ENCODE results near the gene RAPGEF2.

- TF ChIP-seq, protein P1, sequence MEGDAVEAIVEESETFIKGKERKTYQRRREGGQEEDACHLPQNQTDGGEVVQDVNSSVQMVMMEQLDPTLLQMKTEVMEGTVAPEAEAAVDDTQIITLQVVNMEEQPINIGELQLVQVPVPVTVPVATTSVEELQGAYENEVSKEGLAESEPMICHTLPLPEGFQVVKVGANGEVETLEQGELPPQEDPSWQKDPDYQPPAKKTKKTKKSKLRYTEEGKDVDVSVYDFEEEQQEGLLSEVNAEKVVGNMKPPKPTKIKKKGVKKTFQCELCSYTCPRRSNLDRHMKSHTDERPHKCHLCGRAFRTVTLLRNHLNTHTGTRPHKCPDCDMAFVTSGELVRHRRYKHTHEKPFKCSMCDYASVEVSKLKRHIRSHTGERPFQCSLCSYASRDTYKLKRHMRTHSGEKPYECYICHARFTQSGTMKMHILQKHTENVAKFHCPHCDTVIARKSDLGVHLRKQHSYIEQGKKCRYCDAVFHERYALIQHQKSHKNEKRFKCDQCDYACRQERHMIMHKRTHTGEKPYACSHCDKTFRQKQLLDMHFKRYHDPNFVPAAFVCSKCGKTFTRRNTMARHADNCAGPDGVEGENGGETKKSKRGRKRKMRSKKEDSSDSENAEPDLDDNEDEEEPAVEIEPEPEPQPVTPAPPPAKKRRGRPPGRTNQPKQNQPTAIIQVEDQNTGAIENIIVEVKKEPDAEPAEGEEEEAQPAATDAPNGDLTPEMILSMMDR (optimal IDR thresholded peaks at IDR 0.05 in 1 of 3, IDR thresholded peaks at IDR 0.05 in 1 of 3, conservative IDR thresholded peaks at IDR 0.05 in 1 of 3; ENCODE audit: extremely low read depth in 1 of 3, insufficient read depth in 2 of 3, low read length in 3 of 3), result no peak
- TF ChIP-seq EZH2 (IDR thresholded peaks at IDR 0.05; ENCODE audit: low read length), result no peak
Measured at GRCh38 chr4:159104694-159105414, 2.0 kb downstream of the RAPGEF2 start.

Measured in keratinocyte (primary cell).